GM21526 (cell line): ENCODE data around the gene ARNT2.

Source experiments
- ATAC-seq: cut with Tn5 transposase; IDR thresholded peaks from one replicate; pipeline ENCODE4 v1.9.1; 2021; ENCODE audit warnings: moderate library complexity; ENCODE audit not compliant: unreplicated experiment, low FRiP score

Gene ARNT2

DNA sequence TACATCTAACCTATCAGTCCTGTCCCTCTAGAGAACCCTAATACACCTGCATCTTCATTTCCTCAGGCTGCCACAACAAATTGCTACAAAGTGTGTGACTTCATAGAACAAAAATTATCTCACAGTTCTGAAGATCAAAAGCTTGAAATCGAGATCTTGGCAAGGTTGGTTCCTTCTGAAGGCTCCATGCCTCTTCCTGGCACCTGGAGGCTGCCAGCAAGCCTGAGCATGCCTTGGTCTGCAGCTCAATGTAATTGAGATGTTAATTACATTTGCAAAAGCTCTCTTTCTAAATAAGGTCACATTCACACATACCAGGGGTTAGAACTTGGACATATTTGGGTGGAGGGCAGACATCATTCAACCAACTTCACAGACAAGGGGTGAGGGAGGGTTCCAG, 204.5 kb downstream of the ARNT2 start:
- no peak for ATAC-seq

DNA sequence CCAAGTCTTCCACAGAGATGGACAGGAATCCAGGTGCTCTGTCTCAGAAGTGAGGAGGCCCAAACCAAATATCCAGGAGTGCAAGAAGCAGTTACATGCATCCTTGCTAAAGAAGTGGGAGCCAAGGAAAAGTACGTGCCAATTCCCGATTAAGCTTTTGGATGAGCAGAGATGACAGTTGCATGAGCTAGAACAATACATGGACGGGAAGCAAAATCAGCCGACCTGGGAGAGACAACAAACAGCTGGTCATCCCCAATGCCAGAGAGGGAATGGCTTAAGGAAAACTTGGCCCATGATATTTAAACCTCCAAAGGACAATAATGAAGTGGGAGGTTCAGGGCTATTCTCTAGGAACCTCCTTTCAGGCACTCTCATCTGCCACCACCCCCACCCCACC, 204.9 kb downstream of the ARNT2 start:
- no peak for ATAC-seq

DNA sequence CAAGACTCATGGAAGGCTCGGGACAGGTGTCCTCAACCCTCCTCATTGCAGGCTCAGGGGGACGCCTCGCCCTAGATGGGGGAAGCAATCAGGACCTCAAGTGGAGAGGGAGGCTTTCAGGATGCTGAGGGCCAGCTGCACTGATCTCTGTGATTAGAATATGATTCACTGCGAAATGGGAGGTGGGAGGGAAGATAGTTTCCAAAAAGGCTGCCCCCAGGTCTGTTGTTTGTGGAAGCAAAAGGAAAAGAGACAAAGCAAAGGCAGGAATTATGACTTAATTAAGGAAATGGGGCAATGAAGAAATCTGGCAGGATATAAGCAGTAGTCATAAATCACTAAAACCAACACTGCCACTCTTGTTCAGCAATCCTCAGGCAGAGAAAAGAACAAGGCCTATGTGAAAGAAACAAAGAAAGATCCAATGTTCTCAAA, 205.3 kb downstream of the ARNT2 start:
- no peak for ATAC-seq

DNA sequence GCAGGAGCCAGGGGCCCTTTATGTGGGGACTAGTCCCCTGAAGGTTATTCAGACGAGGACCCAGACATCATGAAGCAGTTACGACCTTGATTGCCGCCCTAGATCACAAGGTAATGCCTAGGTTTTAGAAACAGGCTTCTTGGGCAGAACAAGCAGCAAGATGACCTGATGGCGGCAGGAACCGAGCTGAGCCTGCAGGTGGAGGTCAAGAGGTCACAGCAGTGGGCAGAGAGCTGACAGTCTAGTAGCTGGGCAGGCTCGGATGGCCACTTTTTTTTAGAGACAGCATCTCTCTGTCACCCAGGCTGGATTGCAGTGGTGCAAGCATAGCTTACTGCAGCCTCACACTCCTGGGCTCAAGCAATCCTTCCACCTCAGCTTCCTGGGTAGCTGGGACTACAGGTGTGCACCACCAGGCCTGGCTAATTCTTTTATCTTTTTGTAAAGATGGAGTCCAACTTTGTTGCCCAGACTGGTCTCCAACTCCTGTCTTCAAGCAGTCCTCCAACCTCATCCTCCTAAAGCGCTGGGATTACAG, 207.4 kb downstream of the ARNT2 start:
- no peak for ATAC-seq

DNA sequence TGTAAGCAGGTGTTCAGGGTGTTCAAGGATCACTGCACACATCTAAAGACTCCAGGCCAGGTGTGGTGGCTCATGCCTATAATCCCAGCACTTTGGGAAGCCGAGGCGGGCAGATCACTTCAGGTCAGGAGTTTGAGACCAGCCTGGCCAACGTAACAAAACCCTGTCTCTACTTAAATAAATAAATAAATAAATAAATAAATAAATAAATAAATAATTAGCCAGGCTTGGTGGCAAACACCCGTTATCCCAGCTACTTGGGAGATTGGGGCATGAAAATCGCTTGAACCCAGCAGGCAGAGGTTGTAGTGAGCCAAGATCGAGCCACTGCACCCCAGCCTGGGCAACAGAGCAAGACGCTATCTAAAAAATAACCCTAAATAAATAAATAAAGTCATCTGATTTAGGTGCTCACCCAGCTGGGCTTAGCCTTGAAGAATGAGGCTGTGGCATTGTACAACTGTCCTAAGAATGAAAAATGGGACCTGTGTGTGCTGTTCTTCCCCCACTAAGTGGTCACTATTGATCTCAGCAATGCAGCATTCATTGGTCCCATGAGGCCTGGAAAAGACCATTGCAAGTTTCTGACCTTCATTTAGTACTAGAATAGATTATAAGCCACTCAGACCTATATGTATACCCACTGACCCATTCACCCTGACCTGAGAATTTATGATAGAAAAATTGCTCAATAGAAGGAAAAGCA, 208.1 kb downstream of the ARNT2 start:
- ATAC-seq, result no peak

DNA sequence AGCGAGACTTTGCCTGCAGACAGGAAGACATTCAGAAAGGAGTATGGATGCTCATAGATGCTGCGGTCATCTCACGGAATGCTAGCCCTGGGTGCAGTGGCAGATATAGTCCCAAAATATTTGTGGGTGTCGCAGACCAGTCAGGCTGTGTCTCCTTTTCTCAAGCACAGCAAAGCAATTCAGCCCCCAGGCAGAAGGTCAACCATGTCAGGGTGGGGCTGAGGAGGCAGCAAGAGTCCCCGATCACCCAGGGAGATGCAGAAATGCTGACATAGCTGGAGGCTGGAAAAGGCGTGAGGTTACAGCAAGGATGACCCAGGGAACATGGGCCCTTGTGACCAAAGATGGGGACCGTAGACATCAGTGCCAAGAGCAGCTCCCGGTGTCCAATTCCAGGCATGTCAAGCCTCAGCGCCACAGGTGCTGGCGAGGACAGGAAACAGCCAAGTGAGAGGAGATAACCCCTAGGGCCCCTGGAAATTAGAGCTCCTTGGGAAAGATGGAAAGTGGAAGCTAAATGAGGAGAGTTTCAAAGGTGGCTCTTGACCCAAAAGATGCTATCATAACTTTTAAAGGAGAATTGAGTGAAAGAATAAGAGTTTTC, 209.7 kb downstream of the ARNT2 start:
- no peak for ATAC-seq

DNA sequence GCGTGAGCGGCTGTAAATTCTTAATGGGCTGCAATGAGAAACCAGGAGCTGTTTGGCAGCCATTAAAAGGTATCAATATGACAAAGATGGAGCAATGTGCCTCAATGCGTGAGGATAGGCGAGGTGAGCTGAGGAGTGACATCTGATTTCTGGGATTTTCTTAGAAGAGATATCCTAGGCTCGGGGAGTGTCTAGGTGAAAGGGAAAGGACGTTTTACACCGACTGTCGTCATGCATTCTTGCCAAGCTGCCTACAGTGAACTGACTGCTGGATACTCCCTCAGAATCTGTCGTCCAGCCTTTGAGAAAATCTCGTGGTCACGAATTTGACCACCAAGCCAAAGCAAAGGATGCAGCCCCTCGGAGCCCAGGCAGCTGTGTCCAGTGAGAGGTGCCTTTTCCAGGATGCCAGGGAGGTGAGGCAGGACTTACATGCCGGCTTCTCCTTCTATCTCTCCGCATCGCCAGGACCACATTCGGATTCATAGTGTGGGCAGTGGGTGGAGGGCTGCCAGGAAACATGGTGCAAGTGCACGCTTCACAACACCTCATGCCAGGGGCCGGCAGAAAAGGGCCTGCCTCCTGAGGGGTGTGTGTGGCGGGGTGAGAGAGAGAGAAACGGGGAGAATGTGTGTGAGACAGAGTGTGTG, 210.7 kb downstream of the ARNT2 start:
- ATAC-seq, result no peak

DNA sequence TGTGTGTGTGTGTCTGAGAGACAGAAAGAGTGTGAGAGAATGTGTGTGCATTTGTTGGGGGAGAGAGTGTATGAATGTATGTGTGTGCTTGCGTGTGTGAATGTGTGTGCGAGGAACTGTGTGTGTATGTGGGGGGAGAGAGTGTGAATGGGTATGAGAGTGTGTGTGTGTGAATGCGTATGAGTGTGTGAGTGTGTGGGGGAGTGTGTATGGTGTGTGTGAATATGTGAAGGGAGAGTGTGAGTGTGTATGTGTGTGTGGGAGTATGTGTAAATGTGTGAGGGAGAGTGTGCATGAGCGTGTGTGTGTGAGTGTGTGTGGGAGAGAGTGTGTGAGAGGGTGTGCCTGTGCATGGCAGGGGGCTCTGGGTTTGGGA, 211.2 kb downstream of the ARNT2 start:
- no peak for ATAC-seq

DNA sequence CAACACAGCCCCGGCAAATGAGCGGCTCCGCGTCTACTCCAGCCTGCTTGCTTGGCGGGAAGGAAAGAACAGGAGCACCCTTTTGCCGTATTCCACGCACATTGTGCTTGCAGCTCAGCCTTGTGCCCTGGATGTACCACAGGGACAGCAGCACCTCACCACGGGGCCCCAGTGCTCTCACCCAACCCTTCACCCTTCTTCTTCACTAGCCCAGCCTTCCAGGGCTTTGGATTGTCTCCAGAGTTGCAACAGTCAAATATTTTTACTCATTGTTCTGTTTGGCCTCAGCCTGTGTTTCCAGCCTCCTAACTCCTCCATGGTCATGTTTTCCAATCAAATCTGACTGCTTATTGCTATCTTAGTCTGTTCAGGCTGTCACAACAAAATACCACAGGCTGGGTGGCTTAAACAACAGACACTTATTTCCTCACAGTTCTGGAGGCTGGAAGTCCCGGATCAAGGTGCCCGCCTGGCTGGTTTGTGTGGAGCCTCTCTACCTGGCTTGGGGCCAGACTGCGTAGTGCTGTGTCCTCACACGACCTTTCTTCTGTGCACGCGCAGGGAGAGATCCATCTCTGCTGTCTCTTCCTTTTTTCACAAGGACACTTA, 211.7 kb downstream of the ARNT2 start:
- no peak for ATAC-seq

DNA sequence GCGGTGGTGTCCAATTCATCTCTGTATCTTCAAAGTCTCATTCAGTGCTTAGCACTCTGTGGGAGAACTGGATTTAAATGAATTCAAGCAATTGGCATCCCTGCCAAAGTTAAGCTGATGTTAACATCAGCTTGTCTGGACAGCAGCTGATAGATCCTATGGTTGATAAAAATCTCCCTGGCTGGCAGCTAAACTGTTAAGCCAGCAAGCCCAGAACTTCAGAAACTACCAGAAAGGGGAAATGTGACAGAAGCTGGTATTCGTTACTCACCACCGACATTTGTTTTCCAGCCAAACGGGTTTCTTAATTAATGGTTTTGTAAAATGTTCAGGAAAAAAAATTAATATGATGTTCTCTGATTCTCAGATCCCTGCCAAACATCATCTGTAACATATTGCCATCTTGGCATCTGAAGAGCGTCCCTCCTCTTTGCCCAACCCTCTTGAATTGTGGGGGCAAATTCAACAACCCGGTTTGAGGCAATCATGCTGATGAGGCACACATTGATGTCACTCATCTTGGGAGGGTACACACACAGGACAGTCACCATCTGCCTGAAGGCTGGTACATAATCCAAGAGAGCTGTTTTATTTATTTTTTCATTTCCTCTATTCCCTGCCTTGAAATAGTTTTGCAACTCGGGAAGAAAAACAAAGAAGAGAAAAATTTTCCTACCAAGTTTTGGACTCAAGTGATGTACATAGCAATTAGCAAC, 214.7 kb downstream of the ARNT2 start:
- no peak for ATAC-seq

DNA sequence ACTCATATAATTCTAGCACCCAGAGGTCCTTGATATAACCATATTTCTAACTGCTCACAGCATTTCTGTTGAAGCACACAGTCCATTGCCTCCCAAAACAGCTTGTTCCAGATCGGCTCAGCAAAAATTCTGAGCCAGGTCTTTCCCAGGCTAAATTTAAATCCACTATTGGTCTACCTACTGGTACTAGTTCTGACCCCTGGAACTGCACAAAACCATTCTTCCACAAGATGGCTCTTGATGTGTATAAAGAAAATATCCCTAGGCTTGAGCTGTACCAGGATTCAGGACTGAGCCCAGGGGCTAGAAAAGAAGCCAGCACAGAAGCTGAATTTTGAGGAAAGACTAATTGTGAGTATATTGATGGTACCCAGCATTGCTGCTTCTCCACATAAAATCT, 215.5 kb downstream of the ARNT2 start:
- no peak for ATAC-seq

DNA sequence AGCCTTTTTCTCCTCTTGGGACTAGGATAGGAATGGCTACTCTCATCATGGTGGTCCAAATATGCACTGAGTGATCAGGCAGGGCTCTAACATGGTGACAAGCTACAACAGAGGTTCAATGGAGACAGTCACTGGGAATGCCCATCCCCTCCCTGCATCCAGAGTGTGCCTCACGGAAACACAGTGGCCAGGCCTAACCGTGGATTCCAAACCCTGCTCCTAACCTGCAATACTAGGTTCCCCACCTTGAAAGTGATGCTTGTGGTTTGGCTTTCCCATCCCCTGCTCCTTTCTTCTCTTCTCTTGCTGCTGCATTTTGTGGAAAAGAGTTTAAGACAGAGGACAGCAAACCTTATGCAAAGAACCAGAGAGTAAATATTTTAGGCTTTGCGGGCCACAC, 216.0 kb downstream of the ARNT2 start:
- no peak for ATAC-seq

DNA sequence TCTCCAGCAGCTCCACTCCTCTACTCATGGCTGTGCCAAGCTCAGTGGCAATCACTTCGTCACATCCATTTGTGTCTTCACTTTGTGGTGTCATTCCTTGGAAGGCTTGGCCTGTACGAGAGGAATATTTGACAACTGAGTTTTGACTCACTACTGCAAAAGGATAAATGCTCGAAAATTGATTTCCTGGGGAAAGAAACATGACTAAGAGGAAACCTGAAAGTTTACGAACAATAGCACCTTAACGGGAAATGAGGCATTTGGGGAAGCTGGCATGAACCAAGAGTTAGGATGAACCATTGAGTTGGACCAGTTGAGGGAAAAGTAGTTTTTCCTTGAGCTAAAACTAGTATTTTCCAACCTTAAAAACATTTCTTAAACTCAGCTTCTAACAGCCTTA, 216.7 kb downstream of the ARNT2 start:
- no peak for ATAC-seq

DNA sequence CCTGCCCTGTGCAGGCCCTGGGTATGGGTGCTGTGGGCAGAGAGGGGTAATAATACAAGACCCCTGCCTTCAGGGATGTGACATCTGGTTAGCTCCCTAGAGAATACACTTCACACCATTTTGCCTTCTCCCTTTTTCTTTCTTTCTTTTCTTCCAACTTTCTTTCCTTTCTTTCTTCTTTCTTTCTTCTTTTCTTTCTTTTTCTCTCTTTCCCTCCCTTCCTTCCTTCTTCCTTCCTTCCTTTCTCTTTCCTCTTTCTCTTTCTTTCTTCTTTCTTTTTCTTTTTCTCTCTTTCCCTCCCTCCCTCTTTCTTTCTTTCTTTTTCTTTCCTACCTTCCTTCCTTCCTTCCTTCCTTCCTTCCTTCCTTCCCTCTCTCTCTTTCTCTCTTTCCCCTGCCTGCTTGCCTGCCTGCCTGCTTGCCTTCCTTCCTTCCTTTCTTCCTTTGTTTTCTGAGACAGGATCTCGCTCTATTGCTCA, 222.5 kb downstream of the ARNT2 start:
- ATAC-seq, result no peak

DNA sequence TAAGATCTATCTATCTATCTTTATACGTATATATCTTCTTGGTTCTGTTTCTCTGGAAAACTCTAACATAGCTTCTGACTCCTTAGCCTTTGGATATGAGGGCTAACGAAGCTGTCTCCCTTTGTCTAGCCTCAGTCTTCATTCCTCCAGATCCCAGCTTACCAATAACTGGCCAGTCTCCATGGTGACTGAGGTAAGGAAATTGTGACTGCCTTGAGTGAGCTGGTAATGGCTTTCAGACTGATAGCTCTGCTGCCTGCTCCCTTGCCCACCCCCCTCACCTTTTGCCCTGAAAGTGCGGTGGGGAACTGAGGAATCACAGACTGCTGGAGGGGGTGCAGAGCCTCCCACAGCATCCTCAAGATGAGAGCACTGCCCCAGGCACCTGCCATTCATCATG, 225.2 kb downstream of the ARNT2 start:
- no peak for ATAC-seq

DNA sequence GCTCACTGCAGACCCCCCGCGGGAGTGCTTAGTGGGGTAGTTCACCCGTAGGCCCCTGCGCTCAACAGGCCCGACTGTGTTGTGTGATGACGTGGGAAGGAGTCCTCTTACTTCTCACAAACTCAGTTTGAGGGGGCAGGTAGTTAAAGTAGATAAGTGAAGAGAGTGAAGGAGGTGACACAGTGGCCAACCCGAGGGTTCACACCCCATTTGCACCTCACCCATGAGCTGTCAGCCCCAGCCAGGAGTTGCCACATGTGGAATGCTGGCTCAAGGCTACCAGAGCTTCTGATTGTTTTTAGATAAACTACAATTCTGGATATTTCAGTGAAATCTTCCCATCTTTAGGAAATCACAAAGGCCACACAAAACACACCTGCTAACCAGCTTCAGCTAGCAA, 226.8 kb downstream of the ARNT2 start:
- no peak for ATAC-seq

DNA sequence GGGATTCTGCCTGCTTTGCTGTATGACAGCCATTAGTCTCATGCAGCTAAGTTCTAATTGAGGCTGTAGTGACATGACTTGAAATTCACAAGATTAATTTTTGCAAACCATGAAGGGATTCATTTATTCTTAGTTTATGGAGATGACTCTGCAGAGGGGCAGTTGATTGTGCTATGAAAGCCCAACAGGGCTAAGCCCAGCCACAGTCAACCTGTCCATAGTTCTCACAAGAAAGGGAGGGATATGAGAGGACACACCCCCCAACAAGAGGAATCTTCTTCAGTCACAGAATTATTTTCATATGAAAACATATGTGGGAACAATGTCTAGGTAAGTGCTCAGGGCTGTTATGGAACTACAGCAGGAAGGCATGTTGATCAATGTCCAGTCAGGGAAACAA, 229.0 kb downstream of the ARNT2 start:
- no peak for ATAC-seq

DNA sequence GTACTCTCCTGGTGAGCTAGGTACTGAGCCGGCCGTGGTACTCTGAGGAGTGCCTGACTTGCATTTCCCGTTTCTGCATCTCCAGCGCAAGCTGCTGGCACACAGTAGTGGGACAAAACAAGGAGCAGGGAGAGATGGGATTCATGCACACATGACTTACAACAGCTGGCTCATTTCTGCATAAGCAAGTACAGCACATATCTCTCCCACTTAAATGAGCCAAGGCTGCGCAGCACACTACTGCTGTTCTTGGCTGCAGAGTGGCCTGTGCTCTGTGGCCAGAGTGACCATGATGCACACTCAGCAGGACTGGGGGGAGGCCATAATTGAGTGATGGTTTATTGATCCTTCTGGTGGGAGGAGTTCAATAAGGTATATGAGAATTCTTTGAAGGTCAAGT, 231.8 kb downstream of the ARNT2 start:
- ATAC-seq, result no peak

DNA sequence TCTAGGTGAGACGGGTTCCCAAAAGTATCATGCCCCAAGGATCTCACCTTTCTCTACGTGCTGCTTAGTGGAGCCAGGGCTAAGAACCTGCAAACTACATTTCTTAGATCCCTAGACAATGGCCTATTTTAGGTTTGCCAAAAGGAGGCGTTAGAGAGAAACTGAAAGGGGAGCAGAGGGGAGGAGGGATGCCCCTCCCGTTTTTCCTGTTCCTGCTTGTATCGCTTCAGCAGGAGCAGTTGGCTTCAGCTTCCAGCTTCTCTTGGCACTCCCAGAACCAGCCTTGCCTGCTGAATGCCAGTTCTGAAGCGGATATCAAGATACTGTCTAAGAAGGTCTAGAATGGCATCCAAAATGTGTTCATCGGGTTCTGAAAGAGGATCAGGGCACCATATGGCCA, 232.5 kb downstream of the ARNT2 start:
- no peak for ATAC-seq

DNA sequence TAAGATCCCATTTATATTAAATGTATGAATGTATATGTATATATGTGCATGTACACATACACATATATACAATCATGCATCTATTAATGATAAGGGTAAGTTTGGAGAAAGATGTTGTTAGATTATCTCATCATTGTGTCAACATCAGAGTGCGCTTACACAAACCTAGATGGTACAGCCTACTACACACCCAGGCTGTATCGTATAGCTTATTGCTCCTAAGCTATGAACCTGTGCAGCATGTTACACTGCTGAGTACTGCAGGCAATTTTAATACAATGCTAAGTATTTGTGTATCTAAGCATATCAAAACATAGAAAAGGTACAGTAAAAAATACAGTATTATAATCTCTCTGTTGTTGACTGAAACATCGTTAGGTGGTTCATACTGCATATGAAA, 233.6 kb downstream of the ARNT2 start:
- no peak for ATAC-seq
